ENCODE results near the gene MACF1. TPM values are rescaled to one million over a fixed set of nuclear protein-coding genes. Genes with fewer than 3 reads are reported as not detected.

Gene MACF1
- total and polyA plus RNA-seq, 2 of the 13 experiments (the other 11 are each of a cell fraction or from before 2014, with no cell fraction given) = 36.7 to 65.4 TPM

GRCh38 chr1:39255222-39255621, 50.7 kb downstream of the MACF1 start:
- TF ChIP-seq ZNF563 (CRISPR knock-in tag; IDR thresholded peaks at IDR 0.05) (no peak), HBP1 (CRISPR knock-in tag; IDR thresholded peaks at IDR 0.05; ENCODE audit: low read depth) (no peak), ZNF362 (CRISPR knock-in tag; IDR thresholded peaks at IDR 0.05; ENCODE audit: borderline replicate concordance) (no peak)
- Histone ChIP-seq H3K9me3 (ENCODE audit: low read length) (no peaks in the 10 kb centered on the region), H3K79me2 (ENCODE audit: insufficient read depth, low read length) (no peaks in the 10 kb centered on the region), H3K27ac (ENCODE audit: extremely low read length, insufficient read depth, low read length) (no peak overlapping the region), H2AFZ (ENCODE audit: low read length) (no peak overlapping the region), H3K36me3 (replicated peaks in 1 of 2; ENCODE audit: control insufficient read depth in 1 of 2, insufficient read depth in 2 of 2, low read length in 2 of 2) (peaks cover 16 to 73% of the 10 kb centered on the region in 2 experiments), H4K20me1 (ENCODE audit: insufficient read depth, low read length) (no peaks in the 10 kb centered on the region), H3K4me1 (ENCODE audit: insufficient read depth, low read length) (no peaks in the 10 kb centered on the region), H3K27me3 (ENCODE audit: control insufficient read depth in 1 of 2, insufficient read depth in 2 of 2, low read length in 2 of 2) (no peaks in the 10 kb centered on the region), H3K4me2 (ENCODE audit: low read depth, low read length) (no peak overlapping the region), H3K4me3 (replicated peaks in 1 of 3; ENCODE audit: insufficient read depth in 1 of 3, low read depth in 2 of 3, low read length in 3 of 3) (no peak overlapping the region), H3K9ac (ENCODE audit: insufficient read depth, low read depth, low read length) (no peak overlapping the region)
- 96% methylated on average over 1 of the region's 1 CpG for WGBS (ENCODE audit: low lambda C conversion rate)
- ATAC-seq (no peak), FAIRE-seq (no peak), DNase-seq (ENCODE audit: low spot score) (no peak)
- in situ Hi-C loops (cut with HindIII; ENCODE audit: extremely low pct_ligation_motif_present, low pct_unique_long_range_greater_than_20kb) = loop anchor here (5.0 kb wide), 1 partner anchor 153 kb away; no protein-coding TSS in a partner anchor
- ChIA-PET CTCF (ENCODE audit: low intra/inter-chr PET ratio, low total read pairs) (no interaction called here), POLR2A (no interaction called here)
- BruUV-seq (replicated peaks) = no TSS peak
- intact Hi-C loops (cut with micrococcal nuclease; ENCODE audit: unreplicated experiment) = no loop called here

Measured in HepG2 (cell line).